ENCODE measurements around the gene TNS2.

The TNS2 gene

DNA sequence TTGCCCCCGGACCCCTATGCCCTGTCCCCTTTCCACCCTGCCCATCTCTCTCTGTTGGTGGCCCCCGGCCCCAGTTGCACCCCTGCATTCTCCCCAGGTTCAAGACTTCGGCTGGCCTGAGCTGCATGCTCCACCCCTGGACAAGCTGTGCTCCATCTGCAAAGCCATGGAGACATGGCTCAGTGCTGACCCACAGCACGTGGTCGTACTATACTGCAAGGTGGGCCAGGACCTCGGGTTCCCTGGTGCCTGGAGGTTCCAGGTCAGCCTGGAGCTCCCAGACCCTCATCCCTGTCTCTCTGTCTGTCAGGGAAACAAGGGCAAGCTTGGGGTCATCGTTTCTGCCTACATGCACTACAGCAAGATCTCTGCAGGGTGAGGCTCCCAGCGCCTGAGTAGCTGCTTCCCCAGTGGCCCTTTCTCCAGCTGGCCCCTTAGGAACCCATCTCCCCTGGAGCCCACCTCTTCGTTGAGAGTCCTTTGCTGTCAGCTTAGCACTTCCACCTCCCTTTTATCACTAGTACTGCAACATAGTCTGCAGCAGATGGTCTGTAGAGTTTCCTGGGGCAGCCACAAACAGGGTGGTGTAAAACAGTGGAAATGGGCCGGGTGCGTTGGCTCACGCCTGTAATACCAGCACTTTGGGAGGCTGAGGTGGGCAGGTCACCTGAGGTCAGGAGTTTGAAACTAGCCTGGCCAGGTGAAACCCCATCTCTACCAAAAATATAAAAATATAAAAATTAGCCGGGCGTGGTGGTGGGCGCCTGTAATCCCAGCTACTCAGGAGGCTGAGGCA lies 5.8 kb downstream of the TNS2 start:
- in situ Hi-C loops (cut with MboI; ENCODE audit: low sequenced_read_pairs), result loop anchor here (25.0 kb wide), 1 partner anchor 232 kb away; the partner anchor contains the start of genes MYG1 and PFDN5

DNA sequence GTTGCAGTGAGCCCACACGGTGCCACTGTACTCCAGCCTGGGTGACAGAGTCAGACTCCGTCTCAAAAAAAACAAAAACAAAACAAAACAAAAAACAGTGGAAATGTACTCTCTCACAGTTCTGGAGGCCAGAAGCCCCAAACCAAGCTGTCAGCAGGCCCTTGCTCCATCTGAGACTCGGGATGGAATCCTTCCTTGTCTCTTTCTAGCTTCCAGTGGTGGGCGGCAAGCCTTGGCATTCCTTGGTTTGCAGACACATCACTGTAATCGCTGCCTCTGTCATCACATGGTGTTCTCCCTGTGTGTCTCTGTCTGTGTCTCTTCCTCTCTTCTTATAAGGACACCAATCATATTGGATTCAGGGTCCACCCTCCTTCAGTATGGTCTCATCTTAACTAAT lies 6.4 kb downstream of the TNS2 start:
- in situ Hi-C loops (cut with MboI; ENCODE audit: low sequenced_read_pairs), result loop anchor here (25.0 kb wide), 1 partner anchor 231 kb away; the partner anchor contains the start of genes MYG1 and PFDN5

DNA sequence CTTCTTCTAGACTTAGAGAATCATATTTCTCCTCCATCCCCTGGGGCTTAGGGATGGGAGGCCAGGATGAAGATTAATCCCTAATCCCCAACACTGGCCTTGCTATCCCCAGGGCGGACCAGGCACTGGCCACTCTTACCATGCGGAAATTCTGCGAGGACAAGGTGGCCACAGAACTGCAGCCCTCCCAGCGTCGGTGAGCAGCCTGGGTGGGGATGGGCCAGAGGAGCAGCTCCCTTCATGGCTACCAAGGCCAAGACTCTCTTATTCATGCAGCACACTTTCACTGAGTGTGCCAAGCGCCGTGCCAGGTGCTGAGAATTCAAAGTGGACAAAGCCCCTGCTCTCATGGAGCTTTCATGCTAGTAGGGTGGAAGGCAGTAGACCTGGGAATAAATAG lies 7.0 kb downstream of the TNS2 start:
- in situ Hi-C loops (cut with MboI; ENCODE audit: low sequenced_read_pairs), result loop anchor here (25.0 kb wide), 1 partner anchor 230 kb away; the partner anchor contains the start of genes MYG1 and PFDN5

GRCh38 chr12:53057816-53058500 lies 8.1 kb downstream of the TNS2 start:
- in situ Hi-C loops (cut with MboI; ENCODE audit: low sequenced_read_pairs), result loop anchor here (25.0 kb wide), 1 partner anchor 229 kb away; the partner anchor contains the start of genes MYG1 and PFDN5

DNA sequence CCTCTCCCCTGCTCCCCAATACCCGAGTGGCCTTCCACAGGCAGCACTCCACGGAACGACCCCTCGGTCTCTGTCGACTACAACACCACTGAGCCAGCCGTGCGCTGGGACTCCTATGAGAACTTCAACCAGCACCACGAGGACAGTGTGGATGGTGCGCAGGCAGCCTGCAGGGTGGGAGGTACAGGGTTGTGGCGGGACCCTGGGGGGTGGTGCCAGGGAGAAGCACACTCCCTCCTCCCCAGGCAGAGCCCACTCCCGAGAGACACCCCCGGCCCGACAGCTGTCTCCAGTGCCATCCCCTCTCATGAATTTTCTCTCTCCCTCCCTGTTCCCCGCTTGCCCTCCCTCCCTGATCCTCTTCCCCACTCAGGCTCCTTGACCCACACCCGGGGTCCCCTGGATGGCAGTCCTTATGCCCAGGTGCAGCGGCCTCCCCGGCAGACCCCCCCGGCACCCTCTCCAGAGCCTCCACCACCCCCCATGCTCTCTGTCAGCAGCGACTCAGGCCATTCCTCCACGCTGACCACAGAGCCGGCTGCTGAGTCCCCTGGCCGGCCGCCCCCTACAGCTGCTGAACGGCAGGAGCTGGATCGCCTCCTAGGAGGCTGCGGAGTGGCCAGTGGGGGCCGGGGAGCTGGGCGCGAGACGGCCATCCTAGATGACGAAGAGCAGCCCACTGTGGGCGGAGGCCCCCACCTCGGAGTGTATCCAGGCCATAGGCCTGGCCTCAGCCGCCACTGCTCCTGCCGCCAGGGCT lies 9.0 kb downstream of the TNS2 start:
- in situ Hi-C loops (cut with MboI; ENCODE audit: low sequenced_read_pairs), result loop anchor here (25.0 kb wide), 1 partner anchor 228 kb away; the partner anchor contains the start of genes MYG1 and PFDN5

DNA sequence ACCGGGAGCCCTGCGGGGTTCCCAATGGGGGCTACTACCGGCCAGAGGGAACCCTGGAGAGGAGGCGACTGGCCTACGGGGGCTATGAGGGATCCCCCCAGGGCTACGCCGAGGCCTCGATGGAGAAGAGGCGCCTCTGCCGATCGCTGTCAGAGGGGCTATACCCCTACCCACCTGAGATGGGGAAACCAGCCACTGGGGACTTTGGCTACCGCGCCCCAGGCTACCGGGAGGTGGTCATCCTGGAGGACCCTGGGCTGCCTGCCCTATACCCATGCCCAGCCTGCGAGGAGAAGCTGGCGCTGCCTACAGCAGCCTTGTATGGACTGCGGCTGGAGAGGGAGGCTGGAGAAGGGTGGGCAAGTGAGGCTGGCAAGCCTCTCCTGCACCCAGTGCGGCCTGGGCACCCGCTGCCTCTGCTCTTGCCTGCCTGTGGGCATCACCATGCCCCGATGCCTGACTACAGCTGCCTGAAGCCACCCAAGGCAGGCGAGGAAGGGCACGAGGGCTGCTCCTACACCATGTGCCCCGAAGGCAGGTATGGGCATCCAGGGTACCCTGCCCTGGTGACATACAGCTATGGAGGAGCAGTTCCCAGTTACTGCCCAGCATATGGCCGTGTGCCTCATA lies 9.7 kb downstream of the TNS2 start:
- in situ Hi-C loops (cut with MboI; ENCODE audit: low sequenced_read_pairs), result loop anchor here (10.0 to 25.0 kb wide), 2 partner anchors 125 to 228 kb away; partner anchors contain the start of genes CSAD, MYG1, PFDN5 and ZNF740

GRCh38 chr12:53060064-53060720 lies 10.3 kb downstream of the TNS2 start:
- in situ Hi-C loops (cut with MboI; ENCODE audit: low sequenced_read_pairs), result loop anchor here (10.0 to 25.0 kb wide), 2 partner anchors 125 to 227 kb away; partner anchors contain the start of genes CSAD, MYG1, PFDN5 and ZNF740

DNA sequence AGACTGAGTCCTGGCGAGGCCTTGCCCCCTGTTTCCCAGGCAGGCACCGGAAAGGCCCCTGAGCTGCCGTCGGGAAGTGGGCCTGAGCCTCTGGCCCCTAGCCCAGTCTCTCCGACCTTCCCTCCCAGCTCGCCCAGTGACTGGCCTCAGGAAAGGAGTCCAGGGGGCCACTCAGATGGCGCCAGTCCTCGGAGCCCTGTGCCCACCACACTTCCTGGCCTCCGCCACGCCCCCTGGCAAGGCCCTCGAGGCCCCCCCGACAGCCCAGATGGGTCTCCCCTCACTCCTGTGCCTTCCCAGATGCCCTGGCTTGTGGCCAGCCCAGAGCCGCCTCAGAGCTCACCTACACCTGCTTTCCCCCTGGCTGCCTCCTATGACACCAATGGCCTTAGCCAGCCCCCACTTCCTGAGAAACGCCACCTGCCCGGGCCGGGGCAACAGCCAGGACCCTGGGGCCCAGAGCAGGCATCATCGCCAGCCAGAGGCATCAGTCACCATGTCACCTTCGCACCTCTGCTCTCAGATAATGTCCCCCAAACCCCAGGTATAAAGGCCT lies 10.9 kb downstream of the TNS2 start:
- in situ Hi-C loops (cut with MboI; ENCODE audit: low sequenced_read_pairs), result loop anchor here (10.0 to 25.0 kb wide), 2 partner anchors 124 to 227 kb away; partner anchors contain the start of genes CSAD, MYG1, PFDN5 and ZNF740

- in situ Hi-C loops (cut with MboI; ENCODE audit: low sequenced_read_pairs), result loop anchor here (10.0 to 25.0 kb wide), 2 partner anchors 123 to 226 kb away; partner anchors contain the start of genes CSAD, MYG1, PFDN5 and ZNF740
Observed at GRCh38 chr12:53061404-53062010, 11.6 kb downstream of the TNS2 start.

- in situ Hi-C loops (cut with MboI; ENCODE audit: low sequenced_read_pairs), result loop anchor here (10.0 to 25.0 kb wide), 2 partner anchors 123 to 225 kb away; partner anchors contain the start of genes CSAD, MYG1, PFDN5 and ZNF740
Observed at GRCh38 chr12:53062011-53062961, 12.4 kb downstream of the TNS2 start.

- in situ Hi-C loops (cut with MboI; ENCODE audit: low sequenced_read_pairs), result loop anchor here (10.0 to 25.0 kb wide), 2 partner anchors 122 to 224 kb away; partner anchors contain the start of genes CSAD, MYG1, PFDN5 and ZNF740
Observed at GRCh38 chr12:53062977-53063707, 13.3 kb downstream of the TNS2 start.

GRCh38 chr12:53063708-53064612 lies 14.1 kb downstream of the TNS2 start:
- in situ Hi-C loops (cut with MboI; ENCODE audit: low sequenced_read_pairs), result loop anchor here (10.0 to 25.0 kb wide), 2 partner anchors 121 to 223 kb away; partner anchors contain the start of genes CSAD, MYG1, PFDN5 and ZNF740

DNA sequence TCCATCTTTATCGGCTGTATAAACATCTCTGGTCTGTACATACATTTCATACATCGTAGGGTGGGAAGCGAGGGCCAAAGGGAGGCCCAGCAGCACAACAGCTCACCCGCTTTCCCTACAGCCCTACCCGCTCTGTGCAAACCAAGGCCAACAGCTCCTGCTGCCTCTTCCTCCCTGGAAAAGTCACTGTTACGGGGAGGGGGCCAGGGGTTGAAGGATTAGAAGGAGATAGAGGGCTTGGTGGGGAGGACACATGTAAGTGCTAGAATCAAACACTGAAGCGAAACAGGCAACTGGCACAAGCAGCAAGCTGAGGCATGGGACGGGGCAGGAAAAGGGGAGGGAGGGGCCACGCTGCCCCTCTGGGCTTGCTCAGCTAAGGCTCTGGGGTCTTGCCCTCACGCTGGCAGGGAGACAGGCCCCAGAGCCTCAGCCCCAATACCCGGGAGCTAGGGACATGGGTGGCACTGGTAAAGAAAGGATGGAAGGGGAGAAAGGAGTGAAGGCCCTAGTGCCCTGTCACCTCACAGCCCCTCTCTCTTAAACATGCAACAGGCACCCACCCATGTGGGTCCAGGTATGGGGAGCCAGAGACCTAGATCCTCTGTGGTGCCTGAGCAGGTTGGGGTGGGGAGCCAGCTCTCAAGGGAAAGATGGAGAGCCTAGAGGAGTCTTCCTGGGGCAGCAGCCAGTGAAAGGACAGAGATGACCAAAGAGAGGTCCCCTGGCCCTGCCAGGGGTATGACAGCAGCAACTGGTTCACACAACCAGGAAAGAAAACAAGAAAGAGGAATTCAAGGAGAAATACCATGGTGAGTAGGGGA lies 15.0 kb downstream of the TNS2 start:
- in situ Hi-C loops (cut with MboI; ENCODE audit: low sequenced_read_pairs), result loop anchor here (10.0 to 25.0 kb wide), 2 partner anchors 120 to 222 kb away; partner anchors contain the start of genes CSAD, MYG1, PFDN5 and ZNF740

- in situ Hi-C loops (cut with MboI; ENCODE audit: low sequenced_read_pairs), result loop anchor here (10.0 to 25.0 kb wide), 2 partner anchors 119 to 222 kb away; partner anchors contain the start of genes CSAD, MYG1, PFDN5 and ZNF740
Observed at GRCh38 chr12:53065470-53065869, 15.6 kb downstream of the TNS2 start.

Data from HL-60/S4 treated with retinoic acid at 250 ng/mL for 4 days and 3 days (cell line).